Measurements from ENCODE around the gene TOP3A.

Gene TOP3A

GRCh38 chr17:18233803-18234518 is 80.8 kb downstream of the TOP3A start:
- H3K4me1 Mint-ChIP-seq, result no peaks in the 10 kb centered on the region
- DNase-seq, result no peak
- ATAC-seq (replicated peaks), result no peak
- no peaks in the 10 kb centered on the region for H3K9me3 Mint-ChIP-seq
- no peak overlapping the region for H3K27ac Mint-ChIP-seq
- H3K36me3 Mint-ChIP-seq, result peaks cover 17 to 25% of the 10 kb centered on the region in 2 donors
- H3K4me3 Mint-ChIP-seq, result no peak overlapping the region
- H3K27me3 Mint-ChIP-seq, result no peaks in the 10 kb centered on the region

DNA sequence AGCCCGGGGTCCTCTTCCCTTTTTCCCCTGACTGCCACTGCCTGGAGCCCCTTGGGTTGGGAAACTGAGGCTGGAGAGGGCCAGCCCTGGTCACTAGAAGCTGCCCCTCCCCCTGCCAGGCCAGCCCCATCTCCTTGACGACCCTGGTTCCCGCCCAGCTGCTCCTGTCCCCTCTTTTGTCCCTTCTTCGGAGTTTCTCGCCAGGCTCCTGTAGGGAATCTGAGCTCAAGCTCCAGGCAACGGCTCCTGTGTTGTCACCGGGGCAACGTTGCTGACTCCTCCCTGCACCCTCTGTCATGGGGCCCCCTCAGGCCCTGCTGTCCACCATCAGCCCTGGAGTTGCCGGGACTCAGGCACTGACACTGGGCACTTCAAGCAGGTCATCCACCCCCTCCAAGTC is 83.6 kb downstream of the TOP3A start:
- H3K4me1 Mint-ChIP-seq, result peaks cover 4 to 19% of the 10 kb centered on the region in 2 donors
- no peaks in the 10 kb centered on the region for H3K9me3 Mint-ChIP-seq
- no peak overlapping the region for H3K4me3 Mint-ChIP-seq
- no peaks in the 10 kb centered on the region for H3K27me3 Mint-ChIP-seq
- DNase-seq, result no peak
- H3K36me3 Mint-ChIP-seq, result peaks cover 12 to 15% of the 10 kb centered on the region in 2 donors
- no peak for ATAC-seq (replicated peaks)
- H3K27ac Mint-ChIP-seq, result no peak overlapping the region

DNA sequence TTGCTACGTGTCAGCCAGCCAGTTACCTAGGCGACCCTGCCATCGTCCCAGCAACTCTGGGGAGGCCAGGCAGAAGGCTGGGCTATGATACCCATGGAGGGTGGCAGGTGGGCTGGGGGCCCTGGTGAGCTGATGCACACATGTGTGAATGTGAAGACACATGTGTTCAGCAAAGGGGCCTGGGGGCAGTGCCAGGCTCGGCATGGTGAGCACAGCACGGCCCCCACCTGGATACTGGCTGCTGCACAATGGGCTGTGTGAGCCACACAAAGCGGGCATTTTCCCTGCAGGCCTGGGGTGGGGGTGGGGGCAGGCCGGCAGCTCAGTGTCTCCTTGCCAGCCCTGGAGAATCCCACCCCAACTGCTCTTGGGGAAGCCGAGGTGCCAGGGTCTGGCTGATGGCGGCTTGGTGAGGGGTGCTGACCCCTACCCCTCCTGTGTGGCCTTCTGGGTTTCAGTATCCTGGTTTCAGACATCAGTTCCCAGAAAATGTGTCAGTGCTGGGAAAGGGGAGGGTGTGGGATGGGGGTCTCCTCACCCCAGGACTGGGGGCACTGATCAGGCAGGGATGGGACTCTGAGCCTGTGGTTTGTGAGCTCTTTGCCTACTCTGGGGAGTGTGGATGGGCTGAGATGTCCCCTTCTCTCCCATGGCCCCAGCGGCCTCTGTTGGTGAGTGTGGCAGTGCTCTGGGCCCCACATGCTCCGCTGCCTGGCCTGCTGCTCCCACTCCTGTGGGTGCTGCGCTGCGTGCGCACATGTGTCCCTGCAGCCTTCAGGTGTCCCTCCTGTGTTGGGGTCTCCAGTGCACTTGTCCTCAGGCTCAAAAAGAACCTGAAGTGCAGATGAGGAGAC is 84.3 kb downstream of the TOP3A start:
- DNase-seq, result no peak
- H3K9me3 Mint-ChIP-seq, result no peaks in the 10 kb centered on the region
- no peak for ATAC-seq (replicated peaks)
- peaks cover 7 to 23% of the 10 kb centered on the region in 2 donors for H3K4me1 Mint-ChIP-seq
- no peak overlapping the region for H3K4me3 Mint-ChIP-seq
- peaks cover 9 to 11% of the 10 kb centered on the region in 2 donors for H3K36me3 Mint-ChIP-seq
- no peaks in the 10 kb centered on the region for H3K27me3 Mint-ChIP-seq
- H3K27ac Mint-ChIP-seq, result no peak overlapping the region

- Mint-ChIP-seq H3K9me3 (no peaks in the 10 kb centered on the region), H3K4me3 (no peak overlapping the region), H3K36me3 (peaks cover 6 to 7% of the 10 kb centered on the region in 2 donors), H3K4me1 (peaks cover 10 to 23% of the 10 kb centered on the region in 2 donors), H3K27ac (no peak overlapping the region), H3K27me3 (no peaks in the 10 kb centered on the region)
- ATAC-seq (replicated peaks) (no peak), DNase-seq (no peak)
Measured at GRCh38 chr17:18229771-18230170, 85.0 kb downstream of the TOP3A start.

GRCh38 chr17:18229254-18229653 is 85.5 kb downstream of the TOP3A start:
- ATAC-seq (replicated peaks) (no peak), DNase-seq (no peak)
- H3K27ac Mint-ChIP-seq, result no peak overlapping the region
- H3K36me3 Mint-ChIP-seq, result peaks cover 2 to 3% of the 10 kb centered on the region in 2 donors
- peaks cover 11 to 23% of the 10 kb centered on the region in 2 donors for H3K4me1 Mint-ChIP-seq
- H3K9me3 Mint-ChIP-seq, result no peaks in the 10 kb centered on the region
- H3K4me3 Mint-ChIP-seq, result no peak overlapping the region
- no peaks in the 10 kb centered on the region for H3K27me3 Mint-ChIP-seq

GRCh38 chr17:18228176-18228682 is 86.6 kb downstream of the TOP3A start:
- Mint-ChIP-seq H3K4me3 (no peak overlapping the region), H3K27ac (no peak overlapping the region), H3K4me1 (peaks cover 11 to 23% of the 10 kb centered on the region in 2 donors), H3K36me3 (peaks cover 0 to 3% of the 10 kb centered on the region in 2 donors), H3K27me3 (no peaks in the 10 kb centered on the region), H3K9me3 (no peaks in the 10 kb centered on the region)
- DNase-seq, result no peak
- no peak for ATAC-seq (replicated peaks)

- H3K4me1 Mint-ChIP-seq, result peaks cover 11 to 23% of the 10 kb centered on the region in 2 donors
- no peak overlapping the region for H3K4me3 Mint-ChIP-seq
- no peaks in the 10 kb centered on the region for H3K9me3 Mint-ChIP-seq
- no peaks in the 10 kb centered on the region for H3K27me3 Mint-ChIP-seq
- H3K36me3 Mint-ChIP-seq, result peaks cover 0 to 3% of the 10 kb centered on the region in 2 donors
- no peak overlapping the region for H3K27ac Mint-ChIP-seq
- no peak for ATAC-seq (replicated peaks)
- DNase-seq, result no peak
Measured at GRCh38 chr17:18227635-18228034, 87.2 kb downstream of the TOP3A start.

- Mint-ChIP-seq H3K9me3 (no peaks in the 10 kb centered on the region), H3K36me3 (peaks cover 0 to 3% of the 10 kb centered on the region in 2 donors), H3K4me3 (peak overlapping the region; percentile 87 to 89), H3K27ac (peak overlapping the region; percentile 57), H3K4me1 (peaks cover 11 to 23% of the 10 kb centered on the region in 2 donors), H3K27me3 (no peaks in the 10 kb centered on the region)
- DNase-seq (no peak), ATAC-seq (replicated peaks) (no peak)
Measured at GRCh38 chr17:18226284-18226945, 88.4 kb downstream of the TOP3A start.

GRCh38 chr17:18225642-18226283 is 89.0 kb downstream of the TOP3A start:
- DNase-seq (no peak), ATAC-seq (replicated peaks) (peak; percentile 5 to 8)
- Mint-ChIP-seq H3K27ac (peak overlapping the region; percentile 57), H3K4me1 (peaks cover 11 to 23% of the 10 kb centered on the region in 2 donors), H3K9me3 (no peaks in the 10 kb centered on the region), H3K27me3 (no peaks in the 10 kb centered on the region), H3K4me3 (peak overlapping the region; percentile 87 to 89), H3K36me3 (peaks cover 0 to 3% of the 10 kb centered on the region in 2 donors)

GRCh38 chr17:18225121-18225641 is 89.6 kb downstream of the TOP3A start, which contains the start of gene LLGL1:
TSS of gene LLGL1 (plus strand) at chr17:18225635. CDS start at chr17:18225683, 48 bp downstream.
- H3K4me1 Mint-ChIP-seq, result peaks cover 11 to 23% of the 10 kb centered on the region in 2 donors
- peaks cover 0 to 3% of the 10 kb centered on the region in 2 donors for H3K36me3 Mint-ChIP-seq
- ATAC-seq (replicated peaks) (peak; percentile 97 to 98), DNase-seq (peak; percentile 88)
- no peaks in the 10 kb centered on the region for H3K9me3 Mint-ChIP-seq
- H3K27me3 Mint-ChIP-seq, result no peaks in the 10 kb centered on the region
- H3K27ac Mint-ChIP-seq, result peak within 1 kb of the TSS; percentile 79
- H3K4me3 Mint-ChIP-seq, result peak within 1 kb of the TSS; percentile 87 to 89

DNA sequence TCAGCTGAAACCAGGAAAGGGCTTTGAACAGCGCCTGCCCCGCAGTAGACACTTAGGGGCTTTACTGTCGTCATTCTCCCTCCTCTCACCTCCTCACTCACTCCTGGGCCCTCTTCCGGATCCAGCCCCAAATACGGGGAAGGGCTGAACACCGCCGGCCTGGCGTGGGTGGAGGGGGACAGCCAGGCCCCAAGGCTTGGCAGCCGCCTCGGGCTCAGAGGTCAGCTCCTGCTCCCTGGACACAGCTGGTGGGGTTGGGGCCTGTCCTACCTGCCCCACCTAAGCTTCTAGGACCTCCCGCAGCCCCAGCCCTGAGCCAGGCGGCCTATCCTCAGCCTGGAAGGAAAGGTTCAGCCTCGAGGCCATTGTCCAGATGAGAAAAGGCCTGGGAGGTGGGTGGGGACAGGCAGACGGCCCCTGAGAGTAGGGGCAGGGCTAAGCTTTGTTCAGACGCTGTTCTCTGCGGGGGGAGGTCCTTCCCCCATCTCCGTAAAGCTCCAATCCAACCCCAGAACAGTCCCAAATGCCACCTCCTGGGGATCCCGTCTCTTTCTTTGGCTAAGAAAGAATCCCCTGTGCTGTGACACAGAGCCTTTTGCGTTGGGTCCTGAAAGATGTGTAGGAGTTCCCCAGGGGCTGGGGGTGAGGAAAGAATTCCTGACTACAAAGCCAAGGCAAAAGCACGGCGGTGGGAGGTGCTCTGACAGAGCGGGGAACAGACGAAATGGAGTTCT is 90.2 kb downstream of the TOP3A start:
- Mint-ChIP-seq H3K9me3 (no peaks in the 10 kb centered on the region), H3K4me3 (peak overlapping the region; percentile 77 to 78), H3K27me3 (no peaks in the 10 kb centered on the region), H3K4me1 (peaks cover 11 to 23% of the 10 kb centered on the region in 2 donors), H3K36me3 (peaks cover 0 to 3% of the 10 kb centered on the region in 2 donors), H3K27ac (peak overlapping the region; percentile 79)
- ATAC-seq (replicated peaks), result no peak
- DNase-seq, result no peak

GRCh38 chr17:18224053-18224386 is 90.8 kb downstream of the TOP3A start:
- H3K9me3 Mint-ChIP-seq, result no peaks in the 10 kb centered on the region
- no peaks in the 10 kb centered on the region for H3K27me3 Mint-ChIP-seq
- H3K27ac Mint-ChIP-seq, result no peak overlapping the region
- DNase-seq, result no peak
- ATAC-seq (replicated peaks), result no peak
- H3K4me3 Mint-ChIP-seq, result no peak overlapping the region
- H3K4me1 Mint-ChIP-seq, result peaks cover 11 to 23% of the 10 kb centered on the region in 2 donors
- peaks cover 0 to 3% of the 10 kb centered on the region in 2 donors for H3K36me3 Mint-ChIP-seq
